ENCODE data around the gene ANO7. TPM values are rescaled to one million over a fixed set of nuclear protein-coding genes. Genes with fewer than 3 reads are reported as not detected.

Gene ANO7
- total RNA-seq, 1 experiment from 2014 or later: 4.1 TPM

DNA sequence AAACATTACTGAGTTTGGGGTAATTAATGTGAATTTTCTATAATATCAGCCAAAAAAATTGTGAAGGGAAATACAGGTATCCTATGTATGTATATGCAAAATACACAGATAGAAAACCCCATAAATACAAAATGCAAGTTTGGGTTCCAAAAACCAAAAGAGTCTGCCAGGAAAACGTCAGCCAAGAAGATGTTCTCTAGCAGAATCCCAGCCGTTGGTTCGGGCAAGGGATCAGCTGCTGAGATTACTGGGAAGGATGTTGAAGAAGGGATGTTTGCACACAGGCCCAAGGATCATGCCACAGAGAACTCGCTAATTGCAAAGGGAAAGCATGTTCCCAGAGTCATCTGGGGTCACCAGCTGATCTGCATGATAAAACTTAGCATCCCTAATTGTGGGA, 9.5 kb upstream of the ANO7 start:
- H3K4me3 Mint-ChIP-seq (ENCODE audit: unreplicated experiment): no peak overlapping the region
- no peaks in the 10 kb centered on the region for H3K4me1 Mint-ChIP-seq (ENCODE audit: low read depth, unreplicated experiment)
- ChIA-PET CTCF (no interaction called here), POLR2A (no interaction called here)
- no peaks in the 10 kb centered on the region for H3K9me3 Mint-ChIP-seq (ENCODE audit: unreplicated experiment)
- H3K36me3 ChIP-seq (ENCODE audit: control insufficient read depth, insufficient read depth, low read length): no peaks in the 10 kb centered on the region
- no peaks in the 10 kb centered on the region for H3K27me3 Mint-ChIP-seq (ENCODE audit: insufficient read depth, unreplicated experiment)
- H3K36me3 Mint-ChIP-seq (ENCODE audit: insufficient read depth, unreplicated experiment): no peaks in the 10 kb centered on the region
- no peaks in the 10 kb centered on the region for H3K27me3 ChIP-seq (replicated peaks; ENCODE audit: control insufficient read depth, insufficient read depth, low read length)
- no peak overlapping the region for H3K27ac Mint-ChIP-seq (ENCODE audit: unreplicated experiment)
- no TSS peak for BruUV-seq (replicated peaks)
- TF ChIP-seq, protein P1, sequence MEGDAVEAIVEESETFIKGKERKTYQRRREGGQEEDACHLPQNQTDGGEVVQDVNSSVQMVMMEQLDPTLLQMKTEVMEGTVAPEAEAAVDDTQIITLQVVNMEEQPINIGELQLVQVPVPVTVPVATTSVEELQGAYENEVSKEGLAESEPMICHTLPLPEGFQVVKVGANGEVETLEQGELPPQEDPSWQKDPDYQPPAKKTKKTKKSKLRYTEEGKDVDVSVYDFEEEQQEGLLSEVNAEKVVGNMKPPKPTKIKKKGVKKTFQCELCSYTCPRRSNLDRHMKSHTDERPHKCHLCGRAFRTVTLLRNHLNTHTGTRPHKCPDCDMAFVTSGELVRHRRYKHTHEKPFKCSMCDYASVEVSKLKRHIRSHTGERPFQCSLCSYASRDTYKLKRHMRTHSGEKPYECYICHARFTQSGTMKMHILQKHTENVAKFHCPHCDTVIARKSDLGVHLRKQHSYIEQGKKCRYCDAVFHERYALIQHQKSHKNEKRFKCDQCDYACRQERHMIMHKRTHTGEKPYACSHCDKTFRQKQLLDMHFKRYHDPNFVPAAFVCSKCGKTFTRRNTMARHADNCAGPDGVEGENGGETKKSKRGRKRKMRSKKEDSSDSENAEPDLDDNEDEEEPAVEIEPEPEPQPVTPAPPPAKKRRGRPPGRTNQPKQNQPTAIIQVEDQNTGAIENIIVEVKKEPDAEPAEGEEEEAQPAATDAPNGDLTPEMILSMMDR (IDR thresholded peaks at IDR 0.05; ENCODE audit: insufficient read depth in 1 of 2, low read depth in 1 of 2, low read length in 1 of 2, severe bottlenecking in 1 of 2, unreplicated experiment in 1 of 2): no peak
- H3K4me1 ChIP-seq: no peaks in the 10 kb centered on the region
- intact Hi-C loops (cut with micrococcal nuclease; ENCODE audit: unreplicated experiment): no loop called here
- H3K4me3 ChIP-seq (ENCODE audit: low read depth, low read length): no peak overlapping the region
- DNase-seq: no peak
- H3K9me3 ChIP-seq: no peaks in the 10 kb centered on the region

DNA sequence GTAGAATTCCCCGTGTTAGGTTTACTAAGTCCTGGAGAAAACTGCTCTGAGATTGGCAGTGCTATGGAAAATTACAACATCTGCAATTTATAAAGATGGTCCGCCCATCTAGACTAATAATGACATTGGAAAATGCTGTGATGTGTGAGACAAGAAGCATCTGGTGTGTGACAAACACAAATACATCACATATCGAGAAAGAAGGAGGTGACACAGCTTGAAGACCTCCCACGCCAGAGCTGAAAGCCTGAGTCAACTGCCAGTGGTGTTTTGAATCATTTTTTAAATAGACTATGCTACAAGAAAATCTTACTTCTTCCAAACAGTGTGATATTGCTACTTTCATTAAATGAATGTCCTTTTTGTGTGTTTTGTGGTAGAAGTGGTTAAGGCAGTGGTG, 8.6 kb upstream of the ANO7 start:
- Mint-ChIP-seq H3K4me1 (ENCODE audit: low read depth, unreplicated experiment) (no peaks in the 10 kb centered on the region), H3K36me3 (ENCODE audit: insufficient read depth, unreplicated experiment) (no peaks in the 10 kb centered on the region), H3K4me3 (ENCODE audit: unreplicated experiment) (no peak overlapping the region), H3K27me3 (ENCODE audit: insufficient read depth, unreplicated experiment) (no peaks in the 10 kb centered on the region), H3K27ac (ENCODE audit: unreplicated experiment) (no peak overlapping the region), H3K9me3 (ENCODE audit: unreplicated experiment) (no peaks in the 10 kb centered on the region)
- DNase-seq: no peak
- POLR2A ChIA-PET: no interaction called here
- intact Hi-C loops (cut with micrococcal nuclease; ENCODE audit: unreplicated experiment): no loop called here
- no peaks in the 10 kb centered on the region for H3K27me3 ChIP-seq (replicated peaks; ENCODE audit: control insufficient read depth, insufficient read depth, low read length)
- H3K4me3 ChIP-seq (ENCODE audit: low read depth, low read length): no peak overlapping the region
- H3K4me1 ChIP-seq: no peaks in the 10 kb centered on the region
- TF ChIP-seq, protein P1 (IDR thresholded peaks at IDR 0.05; ENCODE audit: insufficient read depth in 1 of 2, low read depth in 1 of 2, low read length in 1 of 2, severe bottlenecking in 1 of 2, unreplicated experiment in 1 of 2): no peak
- CTCF ChIA-PET: no interaction called here
- no TSS peak for BruUV-seq (replicated peaks)
- H3K9me3 ChIP-seq: no peaks in the 10 kb centered on the region
- H3K36me3 ChIP-seq (ENCODE audit: control insufficient read depth, insufficient read depth, low read length): no peaks in the 10 kb centered on the region

DNA sequence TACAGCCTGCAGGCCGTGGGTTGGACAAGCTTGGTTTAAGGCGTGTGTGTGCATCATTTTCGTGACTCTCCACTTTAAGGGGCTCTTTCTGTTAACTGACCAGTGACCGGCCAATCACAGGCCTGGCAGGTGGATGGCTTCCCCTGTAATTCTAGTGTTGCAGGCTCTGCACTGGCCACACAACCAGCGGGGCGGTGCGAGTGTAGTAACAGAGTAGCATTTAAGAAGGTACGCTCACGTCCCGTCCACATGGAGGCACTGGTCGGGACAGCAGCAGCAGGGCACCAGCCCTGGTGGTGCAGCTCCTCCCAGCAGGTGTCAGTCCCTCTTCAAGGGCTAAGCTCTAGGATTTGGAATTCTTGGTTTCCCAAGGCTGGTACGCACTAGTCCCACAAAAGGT, 8.0 kb upstream of the ANO7 start:
- ChIA-PET CTCF (no interaction called here), POLR2A (no interaction called here)
- H3K9me3 ChIP-seq: no peaks in the 10 kb centered on the region
- H3K4me3 Mint-ChIP-seq (ENCODE audit: unreplicated experiment): no peak overlapping the region
- no peaks in the 10 kb centered on the region for H3K27me3 ChIP-seq (replicated peaks; ENCODE audit: control insufficient read depth, insufficient read depth, low read length)
- BruUV-seq (replicated peaks): no TSS peak
- no peaks in the 10 kb centered on the region for H3K4me1 Mint-ChIP-seq (ENCODE audit: low read depth, unreplicated experiment)
- no peak overlapping the region for H3K27ac Mint-ChIP-seq (ENCODE audit: unreplicated experiment)
- no peak overlapping the region for H3K4me3 ChIP-seq (ENCODE audit: low read depth, low read length)
- H3K36me3 ChIP-seq (ENCODE audit: control insufficient read depth, insufficient read depth, low read length): no peaks in the 10 kb centered on the region
- H3K27me3 Mint-ChIP-seq (ENCODE audit: insufficient read depth, unreplicated experiment): no peaks in the 10 kb centered on the region
- TF ChIP-seq, protein P1 (IDR thresholded peaks at IDR 0.05; ENCODE audit: insufficient read depth in 1 of 2, low read depth in 1 of 2, low read length in 1 of 2, severe bottlenecking in 1 of 2, unreplicated experiment in 1 of 2): no peak
- no peaks in the 10 kb centered on the region for H3K9me3 Mint-ChIP-seq (ENCODE audit: unreplicated experiment)
- H3K4me1 ChIP-seq: no peaks in the 10 kb centered on the region
- no peak for DNase-seq
- H3K36me3 Mint-ChIP-seq (ENCODE audit: insufficient read depth, unreplicated experiment): no peaks in the 10 kb centered on the region
- intact Hi-C loops (cut with micrococcal nuclease; ENCODE audit: unreplicated experiment): no loop called here

Data from Caco-2 (cell line).